Medulla oblongata (tissue), 1 donor: ENCODE measurements around the gene DDX24.
A peak's percentile ranks its signal among the peaks of the same experiment; 100 is the strongest.

Source experiments
- DNase-seq: peaks from one replicate; pipeline ENCODE4 v3.0.0-alpha.2; 2015; ENCODE audit errors: extremely low spot score

The DDX24 gene

DNA sequence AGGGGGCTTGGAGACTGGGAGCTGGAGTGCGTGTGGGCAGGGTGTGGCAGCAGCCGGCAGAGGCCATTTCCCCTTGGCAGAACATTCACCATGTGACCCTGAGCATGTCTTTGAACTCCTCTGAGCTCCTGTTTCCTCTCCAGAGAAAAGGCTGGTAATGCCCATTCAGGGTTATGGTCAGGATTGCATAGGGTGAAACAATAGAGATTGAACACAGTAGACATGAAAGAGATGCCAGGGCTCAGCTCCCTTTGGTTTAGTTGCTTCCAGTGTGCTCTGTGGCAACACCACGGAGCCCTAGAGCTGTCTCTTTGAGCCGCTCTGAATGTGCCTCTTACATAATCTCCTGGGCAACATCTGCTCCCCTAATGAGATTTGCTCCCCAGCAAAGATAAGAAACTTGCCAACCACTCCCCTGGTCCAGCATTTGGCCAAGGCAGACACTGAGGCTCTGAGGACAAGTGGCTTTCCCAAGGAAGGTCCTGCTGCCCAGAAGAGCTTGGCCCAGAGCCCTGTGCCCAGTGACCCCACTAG is 34.1 kb upstream of the DDX24 start:
- peak; percentile 47 for DNase-seq

DNA sequence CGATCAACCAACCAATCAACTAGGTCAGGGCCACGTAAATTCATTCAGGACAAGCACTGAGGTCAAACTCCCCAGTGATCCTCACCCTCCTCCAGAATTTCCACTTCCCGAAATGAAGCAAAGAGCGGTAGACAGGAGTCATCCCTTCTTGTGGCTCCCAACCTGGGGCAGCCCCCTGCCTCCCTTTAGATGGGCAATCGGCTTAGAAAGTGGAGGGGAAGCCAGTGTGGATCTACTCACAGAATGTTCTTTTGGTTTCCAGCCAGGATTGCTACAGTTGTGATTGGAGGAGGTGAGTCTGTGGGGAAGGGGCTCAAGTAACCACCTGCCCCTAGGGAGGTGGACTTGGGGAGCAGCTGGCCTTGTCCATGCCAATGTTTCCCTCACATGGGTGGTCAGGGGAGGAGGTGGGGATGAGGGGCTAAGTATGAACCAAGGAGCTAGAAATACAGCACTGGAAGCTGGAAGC is 33.6 kb upstream of the DDX24 start:
- no peak for DNase-seq

DNA sequence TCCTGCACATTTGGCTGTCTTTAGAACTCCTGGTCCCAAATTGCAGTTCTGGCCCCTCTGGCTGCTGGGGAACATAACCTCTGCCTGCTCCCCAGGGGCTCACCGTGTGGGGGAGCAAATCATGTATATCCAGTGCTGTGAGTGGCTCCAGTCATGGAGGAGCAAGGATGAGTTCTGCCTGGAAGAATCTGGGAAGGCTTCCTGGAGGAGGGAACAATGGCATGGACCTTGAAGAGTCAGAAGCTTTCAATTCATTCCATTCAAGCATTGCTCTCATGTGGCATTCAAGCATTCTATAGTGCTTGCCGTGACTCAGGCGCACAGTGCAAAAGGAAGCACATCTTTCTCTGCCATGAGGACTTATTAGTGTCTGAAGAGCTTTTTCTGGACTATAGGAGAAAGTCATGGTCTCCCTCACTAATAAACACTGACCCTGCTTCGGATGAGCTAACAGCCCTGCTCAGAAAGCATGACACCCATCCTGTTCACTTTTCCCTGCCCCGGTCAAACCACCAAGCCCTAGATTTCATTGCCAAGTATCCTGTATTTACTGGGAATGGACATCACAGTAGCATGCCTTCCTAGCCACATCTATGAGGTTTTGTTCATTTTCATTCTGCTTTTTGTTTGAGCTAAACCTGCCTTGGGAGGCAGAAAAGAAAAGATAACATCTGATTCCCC is 33.0 kb upstream of the DDX24 start:
- DNase-seq, result no peak

DNA sequence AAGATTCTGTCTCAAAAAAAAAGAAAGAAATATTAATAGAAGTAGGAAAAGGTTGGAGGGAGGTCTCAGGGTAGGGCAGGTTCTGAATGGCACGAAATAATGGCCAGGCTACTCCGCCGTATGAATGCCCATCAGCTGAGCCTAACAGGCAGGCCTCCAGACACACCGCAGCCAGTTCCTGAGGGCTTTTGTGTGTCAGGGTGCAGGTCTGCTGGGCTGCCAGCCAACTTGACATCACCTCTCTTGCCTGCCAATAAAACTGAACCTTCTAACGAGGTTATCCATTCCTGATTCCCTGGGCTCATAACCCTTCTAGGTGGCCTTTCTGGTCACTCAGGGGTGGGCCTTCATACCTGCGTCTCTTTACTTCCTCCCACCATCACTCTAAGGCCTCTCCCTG is 32.5 kb upstream of the DDX24 start:
- DNase-seq, result peak; percentile 61

DNA sequence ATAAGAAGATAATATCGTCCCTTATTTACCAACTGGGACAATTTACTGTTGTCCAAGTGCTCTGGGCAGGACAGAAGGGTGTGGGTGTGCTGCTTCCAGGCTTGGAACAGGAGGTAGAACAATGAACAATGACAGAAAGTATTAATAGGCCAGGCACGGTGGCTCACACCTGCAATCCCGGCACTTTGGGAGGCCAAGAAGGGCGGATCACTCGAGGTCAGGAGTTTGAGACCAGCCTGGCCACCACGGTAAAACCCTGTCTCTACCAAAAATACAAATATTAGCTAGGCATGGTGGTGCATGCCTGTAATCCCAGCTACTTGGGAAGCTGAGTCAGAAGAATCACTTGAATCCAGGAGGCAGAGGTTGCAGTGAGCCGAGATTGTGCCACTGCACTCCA is 32.1 kb upstream of the DDX24 start:
- no peak for DNase-seq

DNA sequence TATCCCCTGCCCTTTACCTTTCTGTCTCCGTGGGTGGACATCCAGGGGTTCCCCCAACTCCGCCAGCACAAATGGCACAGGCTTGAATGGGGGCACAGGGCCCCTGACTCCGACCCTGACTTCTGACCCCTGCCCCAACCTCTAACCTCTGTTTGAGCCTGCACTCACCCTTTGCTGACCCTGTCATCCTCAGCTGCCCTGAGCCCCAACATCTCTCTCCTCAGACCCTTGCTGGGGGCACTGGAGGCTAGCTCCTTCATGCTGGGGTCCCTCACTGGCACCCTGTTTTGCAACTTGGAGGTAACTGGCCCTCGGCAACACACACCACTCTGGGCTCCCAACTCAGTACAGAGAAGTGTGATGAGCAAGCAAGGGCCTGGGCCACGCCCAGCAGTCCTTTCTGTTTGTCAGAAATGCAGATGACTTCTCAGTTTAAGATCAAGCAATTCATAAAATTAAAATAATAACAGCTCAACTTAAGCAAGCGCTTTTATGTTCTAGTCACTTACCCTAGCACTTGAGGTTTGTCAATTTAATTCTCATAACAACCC is 31.6 kb upstream of the DDX24 start:
- DNase-seq, result no peak

DNA sequence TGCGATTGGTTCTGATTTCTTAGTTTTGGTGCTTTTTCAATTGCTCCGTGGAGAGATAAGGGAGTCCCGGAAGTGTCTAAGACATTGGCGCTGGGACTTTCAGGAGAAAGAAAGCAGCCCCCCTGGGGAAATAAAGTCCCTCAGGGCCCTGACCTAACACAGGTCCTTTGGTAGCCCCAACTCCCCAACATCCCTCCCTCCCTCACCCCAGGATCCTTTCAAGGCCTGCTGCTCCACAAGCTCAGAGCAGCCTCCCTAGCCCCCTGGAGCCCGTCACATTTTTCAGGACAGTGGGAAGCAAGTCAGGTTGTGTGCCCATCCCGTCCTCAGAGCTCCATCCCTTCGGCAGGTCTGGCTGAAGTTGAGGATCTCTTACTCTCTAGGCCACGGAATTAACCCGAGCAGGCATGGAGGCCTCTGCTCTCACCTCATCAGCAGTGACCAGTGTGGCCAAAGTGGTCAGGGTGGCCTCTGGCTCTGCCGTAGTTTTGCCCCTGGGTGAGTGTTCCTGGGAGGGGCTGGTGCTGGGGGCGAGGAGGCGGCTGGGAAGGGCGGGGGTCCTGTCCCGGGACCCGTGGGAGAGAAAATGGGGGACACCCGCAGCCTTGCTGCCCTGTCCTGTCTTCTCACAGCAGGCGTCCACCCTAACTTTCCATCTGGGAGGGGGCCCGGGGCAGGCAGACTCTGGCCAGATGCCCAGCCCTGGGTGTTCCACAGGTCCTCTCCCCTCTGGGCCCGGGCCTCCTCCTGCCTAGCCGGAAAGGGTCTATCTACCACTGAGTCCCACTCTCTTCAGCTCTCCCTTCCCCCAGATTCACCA is 30.5 kb upstream of the DDX24 start:
- DNase-seq, result no peak

DNA sequence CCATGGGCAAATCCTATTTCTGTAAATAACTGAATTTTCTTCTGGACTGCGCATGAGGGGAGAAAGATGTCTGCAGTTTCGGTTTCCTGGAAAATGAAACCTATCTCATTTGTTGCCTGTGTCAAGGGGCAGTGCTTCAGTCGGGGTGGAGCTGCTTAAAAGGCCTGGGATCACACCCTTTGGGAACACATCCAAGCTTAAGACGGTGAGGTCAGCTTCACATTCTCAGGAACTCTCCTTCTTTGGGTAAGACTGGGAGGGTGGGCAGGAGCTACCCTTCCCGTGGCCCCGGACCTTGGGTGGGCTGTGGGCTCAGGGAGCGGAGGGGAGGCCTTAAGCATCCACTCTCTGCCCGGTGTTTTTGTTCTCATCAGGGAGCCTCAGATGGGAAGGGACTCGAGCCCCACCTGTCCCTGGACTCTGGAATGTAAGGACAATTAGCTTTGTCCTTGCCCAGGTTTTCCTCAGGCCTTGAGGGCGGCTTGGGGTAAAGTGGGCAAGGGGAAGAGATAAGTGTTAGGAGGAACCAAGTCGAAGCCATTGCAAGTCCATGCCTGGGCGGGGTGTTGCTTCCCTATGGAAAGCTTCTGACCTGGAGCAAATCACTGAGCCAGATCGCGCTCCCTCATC is 29.7 kb upstream of the DDX24 start, which contains the start of gene IFI27:
IFI27 (plus strand) TSS at position 185 of the 630 bp plus-strand sequence.
- no peak for DNase-seq

DNA sequence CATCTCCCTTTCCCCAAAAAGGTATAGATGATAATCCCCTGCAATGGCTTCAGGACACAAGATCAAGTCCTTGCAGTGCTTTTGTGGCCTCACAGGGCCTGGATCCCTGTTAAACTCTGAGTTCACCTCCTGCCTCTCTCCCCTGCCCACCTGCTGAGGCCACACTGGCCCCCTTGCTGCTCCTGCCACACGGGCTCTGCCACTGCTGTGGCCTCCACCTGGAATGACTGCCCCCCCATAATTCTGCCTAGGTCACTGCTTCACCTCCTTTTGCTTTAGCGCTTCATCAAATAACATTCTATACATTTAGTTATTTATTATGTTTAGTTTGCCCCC is 28.9 kb upstream of the DDX24 start:
- DNase-seq, result no peak

DNA sequence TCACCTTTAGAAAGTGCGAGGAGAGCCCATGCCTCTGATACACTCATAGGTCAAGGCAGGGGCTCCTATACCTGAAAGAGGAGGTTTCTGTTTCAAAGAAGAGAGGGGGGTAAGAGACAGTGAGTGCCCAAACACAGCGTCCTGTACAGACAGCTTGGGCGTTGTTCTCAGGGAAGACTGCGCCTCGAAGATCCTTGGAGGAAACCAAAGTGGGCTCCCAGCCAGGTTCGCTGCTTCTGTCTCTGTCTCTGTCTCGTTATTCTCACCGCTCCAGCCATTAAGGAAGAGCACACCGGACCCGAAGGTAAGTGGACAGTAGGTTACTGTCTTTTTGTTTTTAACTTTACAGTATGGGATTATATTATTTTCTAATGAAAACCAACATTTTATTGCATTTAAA is 23.7 kb upstream of the DDX24 start:
- DNase-seq, result no peak

DNA sequence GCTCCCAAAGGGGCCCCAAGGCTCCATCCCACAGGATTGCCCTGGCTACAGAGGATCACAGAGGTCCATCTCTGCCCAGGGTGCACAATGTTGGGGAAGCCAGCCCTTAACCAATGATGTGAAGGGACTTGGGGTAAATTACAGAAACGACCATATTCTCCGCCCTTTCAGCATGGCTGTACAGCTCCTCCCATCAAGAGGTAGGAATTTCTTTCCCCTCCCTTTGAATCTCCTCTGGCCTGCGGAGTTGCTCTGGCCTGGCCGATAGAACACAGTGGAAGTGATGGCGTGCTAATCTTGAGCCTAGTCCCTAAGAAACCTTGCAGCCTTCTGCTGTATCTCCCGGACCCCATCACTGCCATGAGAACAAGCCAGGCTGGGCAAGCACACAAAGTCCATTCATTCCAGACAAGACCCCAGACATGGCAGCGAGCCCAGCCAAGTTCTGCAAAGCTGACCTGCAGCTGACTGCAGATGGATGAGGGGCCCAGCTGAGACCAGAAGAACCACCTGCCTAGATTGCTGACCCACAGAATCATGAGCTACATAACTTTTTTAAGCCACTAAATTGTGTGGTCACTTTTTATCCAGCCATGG is 22.6 kb upstream of the DDX24 start:
- no peak for DNase-seq

DNA sequence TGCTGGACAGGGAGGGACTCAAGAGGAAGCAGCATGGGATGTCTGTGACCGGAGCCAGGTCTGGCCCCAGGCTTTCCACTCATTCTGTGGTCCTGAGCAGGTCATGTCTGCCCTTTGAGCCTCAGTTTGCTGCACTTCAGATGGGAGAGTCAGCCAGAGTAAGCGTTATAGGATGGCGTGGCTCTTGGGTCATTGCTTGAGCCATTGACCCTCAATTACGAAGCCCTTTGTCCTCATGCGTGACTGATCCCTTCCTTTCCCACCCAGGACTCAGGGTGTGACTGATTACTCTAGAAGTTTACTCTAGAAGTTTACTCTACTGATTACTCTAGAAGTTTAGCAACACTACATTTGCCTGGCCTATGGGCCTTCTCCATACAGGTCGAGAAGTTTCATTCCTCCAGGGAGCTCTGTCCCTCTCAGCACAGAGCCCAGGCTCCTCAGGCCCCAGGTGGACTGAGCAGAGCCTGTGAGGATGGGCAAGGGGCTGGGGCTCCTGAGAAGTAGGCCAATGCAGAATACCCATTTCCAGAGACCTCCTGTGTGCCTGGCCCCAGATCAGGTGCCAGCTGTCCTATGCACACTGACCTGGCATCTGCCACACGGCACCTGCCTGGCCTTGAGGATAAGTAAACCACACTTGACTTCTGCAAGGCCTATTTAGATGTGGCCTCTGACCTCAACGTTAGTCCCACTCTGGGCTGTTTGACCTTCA is 21.9 kb upstream of the DDX24 start:
- no peak for DNase-seq

DNA sequence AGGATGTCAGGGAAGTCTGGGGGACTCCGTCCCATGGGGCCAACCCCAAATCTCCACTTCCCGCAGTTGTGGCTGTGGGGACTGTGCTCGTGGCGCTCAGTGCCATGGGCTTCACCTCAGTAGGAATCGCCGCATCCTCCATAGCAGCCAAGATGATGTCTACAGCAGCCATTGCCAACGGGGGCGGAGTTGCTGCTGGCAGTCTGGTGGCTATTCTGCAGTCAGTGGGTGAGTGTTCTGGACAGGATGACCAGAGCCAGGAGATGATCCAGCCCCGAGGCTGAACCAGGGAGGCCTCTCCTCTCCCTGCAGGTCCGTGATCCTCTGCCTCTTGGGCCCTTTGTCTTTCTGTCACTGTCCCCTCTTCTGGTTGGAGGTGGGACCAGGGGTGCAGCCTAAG is 20.7 kb upstream of the DDX24 start:
- peak; percentile 50 for DNase-seq

DNA sequence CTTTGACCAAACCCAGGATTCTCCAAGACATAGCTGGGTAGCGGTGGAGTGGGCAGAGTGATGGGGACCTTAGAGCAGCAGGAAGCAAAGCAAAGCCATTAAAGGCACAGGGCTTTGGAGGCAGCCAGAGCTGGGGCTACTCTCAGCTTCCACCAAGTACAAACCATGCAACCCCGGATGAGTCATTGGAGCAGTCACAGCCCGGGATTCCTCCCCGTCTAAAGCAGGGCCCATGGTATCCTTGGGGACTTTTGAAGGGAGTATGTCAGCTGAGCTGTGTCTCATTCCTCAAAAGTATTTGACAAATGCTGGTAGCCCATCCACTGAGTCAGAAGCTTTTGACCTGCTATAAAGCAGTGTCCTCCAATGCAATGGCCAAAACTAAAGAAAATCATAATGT is 19.8 kb upstream of the DDX24 start:
- DNase-seq, result peak; percentile 41

DNA sequence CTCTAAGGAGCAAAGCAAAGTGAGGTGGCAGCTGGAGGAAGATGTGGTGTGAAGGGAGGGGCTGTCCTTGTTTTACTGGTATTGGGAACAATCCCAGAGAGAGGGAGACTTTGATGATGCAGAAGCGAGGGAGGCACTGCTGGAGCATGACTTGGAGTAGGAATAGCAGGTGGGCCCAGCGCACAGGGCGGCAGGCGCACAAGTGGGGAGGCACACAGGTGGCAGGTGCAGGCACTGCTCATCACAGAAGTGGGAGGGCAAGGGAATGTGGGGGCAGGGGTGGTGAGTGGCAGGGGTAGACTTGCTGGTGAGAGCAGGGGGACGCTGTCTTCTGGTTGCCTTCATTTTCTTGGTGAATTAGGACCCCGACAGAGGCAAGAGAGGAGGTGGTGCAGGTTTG is 18.0 kb upstream of the DDX24 start:
- DNase-seq, result no peak

DNA sequence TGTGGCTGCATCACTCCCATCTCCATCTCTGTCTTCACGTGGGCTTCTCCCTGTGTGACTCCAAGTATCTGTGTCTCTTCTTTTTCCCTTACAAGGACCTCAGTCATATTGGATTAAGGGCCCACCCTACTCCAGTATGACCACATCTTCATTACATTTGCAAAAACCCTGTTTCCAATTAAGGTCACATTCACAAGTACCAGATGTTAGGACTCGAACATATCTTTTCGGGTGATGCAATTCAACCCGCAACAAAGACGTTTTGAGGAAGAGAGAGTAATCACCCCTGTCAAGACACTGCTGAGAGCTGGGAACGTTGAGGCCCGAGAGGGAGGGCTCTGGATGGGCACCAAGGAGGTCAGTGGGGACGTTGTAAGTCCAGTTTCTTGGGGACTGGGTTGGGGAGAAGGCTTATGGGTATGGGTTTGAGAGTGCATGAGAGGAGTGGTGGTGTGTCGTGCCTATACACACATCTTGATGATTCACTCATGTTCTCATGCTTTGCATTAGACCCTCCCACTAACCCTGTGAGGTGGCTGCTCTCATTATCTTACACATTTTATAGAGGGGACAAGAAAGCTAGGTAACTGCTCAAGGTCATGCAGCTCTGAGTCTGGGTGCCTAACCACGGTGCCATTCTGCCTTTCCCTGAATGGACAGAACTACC is 17.5 kb upstream of the DDX24 start:
- no peak for DNase-seq

DNA sequence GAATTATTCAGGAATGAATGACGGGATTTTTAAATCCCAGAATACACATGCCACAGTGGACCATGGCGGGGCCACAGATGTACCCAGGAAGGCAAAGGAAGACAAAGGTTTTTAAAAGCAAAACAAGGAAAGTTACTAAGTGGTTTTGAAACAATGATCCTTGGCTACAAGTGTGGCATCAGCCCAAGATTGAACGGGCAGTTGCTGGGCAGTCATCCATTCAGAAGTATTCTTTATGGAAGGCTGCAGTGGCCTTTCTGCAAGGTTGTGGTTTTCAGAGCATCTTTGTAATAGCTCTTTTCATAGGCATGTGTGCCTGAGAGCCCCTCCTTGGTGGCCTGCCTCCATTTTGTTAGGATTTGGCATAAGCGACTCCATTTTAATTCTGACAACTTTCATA is 16.1 kb upstream of the DDX24 start:
- no peak for DNase-seq

DNA sequence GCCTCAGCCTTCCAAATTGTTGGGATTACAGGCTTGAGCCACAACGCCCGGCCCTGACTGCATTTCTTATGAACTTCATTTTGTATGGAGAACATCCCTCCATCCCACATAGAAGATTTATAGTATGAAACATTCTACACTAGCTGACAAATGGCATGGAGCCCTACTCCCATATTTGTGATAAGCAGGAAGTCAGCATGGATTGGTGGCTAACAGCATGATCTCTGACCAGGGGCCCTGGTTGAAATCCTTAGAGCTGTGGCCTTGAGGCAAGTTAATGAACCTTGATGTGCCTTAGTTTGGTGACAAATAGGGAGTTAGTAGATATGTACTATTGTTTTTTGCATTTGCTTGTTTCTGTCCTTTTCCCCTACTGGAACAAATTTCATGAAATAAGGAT is 12.4 kb upstream of the DDX24 start:
- DNase-seq, result no peak

DNA sequence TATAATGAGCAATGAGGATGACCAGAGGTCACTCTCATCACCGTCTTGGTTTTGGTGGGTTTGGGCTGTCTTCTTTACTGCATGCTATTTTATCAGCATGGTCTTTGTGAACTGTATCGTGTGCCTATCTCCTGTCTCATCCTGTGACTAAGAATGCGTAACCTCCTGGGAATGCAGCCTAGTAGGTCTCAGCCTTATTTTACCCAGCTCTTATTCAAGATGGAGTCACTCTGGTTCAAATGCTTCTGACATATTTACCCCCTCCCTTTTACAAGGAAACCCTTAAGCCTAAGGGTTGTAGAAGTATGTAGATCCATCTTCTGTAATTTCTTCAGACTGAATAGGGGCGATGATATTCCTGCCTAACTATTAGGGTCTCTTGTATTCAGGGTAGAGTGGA is 8.5 kb upstream of the DDX24 start:
- no peak for DNase-seq

DNA sequence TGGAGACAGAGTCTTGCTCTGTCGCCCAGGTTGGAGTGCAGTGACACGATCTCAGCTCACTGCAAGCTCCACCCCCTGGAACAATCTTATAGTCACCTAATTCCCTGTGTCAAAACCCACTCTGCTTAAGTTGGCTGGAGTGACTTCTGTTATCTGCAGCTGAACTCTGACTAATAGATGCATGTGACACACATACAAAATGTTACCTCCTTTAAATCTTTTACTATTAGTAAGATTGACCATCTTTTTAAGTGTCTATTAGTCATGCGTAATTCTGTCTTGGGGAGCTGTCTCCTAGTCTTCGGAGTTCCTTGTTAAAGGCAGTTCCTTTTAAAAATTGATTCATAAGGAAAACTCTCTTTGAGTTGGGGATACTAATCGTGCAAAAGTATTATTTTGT is 7.5 kb upstream of the DDX24 start:
- no peak for DNase-seq

DNA sequence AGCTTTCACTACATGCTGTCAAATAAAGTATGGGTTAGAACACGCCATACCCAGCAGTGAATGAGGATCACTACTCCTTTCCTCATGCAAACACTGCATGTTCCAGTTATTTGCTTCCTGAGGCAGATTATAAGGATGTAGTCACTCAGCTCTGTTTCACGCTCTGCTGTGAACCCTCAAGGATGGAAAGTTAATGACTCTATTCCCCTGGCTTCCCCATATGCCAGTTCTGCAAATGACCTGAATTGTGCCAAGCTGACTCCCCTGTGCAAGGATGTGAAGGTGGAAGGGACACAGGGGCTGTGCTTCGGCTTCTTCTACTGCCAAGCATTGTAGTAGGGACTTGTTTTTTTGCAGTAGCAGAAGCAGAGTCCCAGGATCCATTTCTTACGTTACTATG is 6.9 kb upstream of the DDX24 start:
- no peak for DNase-seq
